ENCODE data around the gene GOLGA6L2. TPM values are rescaled to one million over a fixed set of nuclear protein-coding genes. Genes with fewer than 3 reads are reported as not detected.

GOLGA6L2 gene
- total RNA-seq, 1 experiment from 2014 or later, result not detected

DNA sequence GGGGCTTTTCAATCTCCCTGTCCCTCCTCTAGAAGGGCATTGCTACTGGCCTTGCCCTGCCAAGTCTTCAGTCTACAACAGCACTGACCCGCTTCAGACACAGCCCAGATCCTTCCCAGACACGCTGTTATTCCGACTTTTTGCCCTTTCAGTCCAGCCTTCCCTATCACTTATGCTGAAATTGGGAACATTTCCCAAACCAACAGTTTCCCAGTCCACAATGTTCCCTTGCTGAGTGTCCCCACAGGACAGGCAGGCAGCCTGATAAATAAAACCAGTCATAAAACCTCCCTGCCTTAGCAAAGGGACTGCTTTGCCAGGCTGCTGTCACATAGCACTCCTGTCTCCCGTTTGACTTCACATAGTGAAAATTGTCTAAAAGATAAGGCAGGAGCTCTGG, 43.5 kb downstream of the GOLGA6L2 start:
- Histone ChIP-seq H2AFZ (ENCODE audit: low read length) (no peak overlapping the region), H3K4ac (ENCODE audit: low read depth, low read length) (no peak overlapping the region), H3K4me2 (ENCODE audit: insufficient read depth, insufficient read length, low read length) (no peak overlapping the region), H2BK20ac (ENCODE audit: low read depth, low read length, poor library complexity, severe bottlenecking) (no peak overlapping the region), H3K23me2 (ENCODE audit: insufficient read length, low read depth, low read length, poor library complexity, severe bottlenecking) (no peaks in the 10 kb centered on the region), H3K4me1 (ENCODE audit: insufficient read depth, low read length) (no peaks in the 10 kb centered on the region), H4K91ac (ENCODE audit: insufficient read length, low read depth, low read length) (no peak overlapping the region), H3T11ph (ENCODE audit: low read length) (no peak overlapping the region), H4K8ac (replicated peaks; ENCODE audit: insufficient read length, low read depth, low read length) (no peak overlapping the region), H3K56ac (ENCODE audit: insufficient read length, low read depth, low read length) (no peak overlapping the region), H2AK5ac (ENCODE audit: insufficient read length, low read length) (no peak overlapping the region), H3K9me3 (ENCODE audit: control insufficient read depth, low read depth, low read length) (peaks cover 14% of the 10 kb centered on the region), H3K27me3 (ENCODE audit: insufficient read depth, low read length) (no peaks in the 10 kb centered on the region), H2BK15ac (ENCODE audit: low read depth, low read length) (no peak overlapping the region), H3K18ac (ENCODE audit: insufficient read length, low read depth, low read length) (no peak overlapping the region), H2BK12ac (ENCODE audit: insufficient read length, low read depth, low read length) (no peak overlapping the region), H3K14ac (ENCODE audit: insufficient read depth, low read length) (no peak overlapping the region), H3K79me2 (ENCODE audit: insufficient read depth, low read length) (no peaks in the 10 kb centered on the region), H4K20me1 (ENCODE audit: control insufficient read depth, insufficient read depth, insufficient read length) (no peaks in the 10 kb centered on the region), H3K79me1 (ENCODE audit: insufficient read depth, low read depth, low read length, poor library complexity, severe bottlenecking) (no peaks in the 10 kb centered on the region), H3K9ac (ENCODE audit: extremely low read depth, insufficient read length, low read length) (no peak overlapping the region), H4K5ac (ENCODE audit: insufficient read length, low read depth, low read length) (no peak overlapping the region), H2BK5ac (ENCODE audit: insufficient read length, low read length) (no peak overlapping the region), H2BK120ac (ENCODE audit: low read depth, low read length, poor library complexity, severe bottlenecking) (no peak overlapping the region), H3K27ac (ENCODE audit: insufficient read length, low read depth, low read length) (no peak overlapping the region), H3K23ac (ENCODE audit: insufficient read length, low read depth, low read length) (no peak overlapping the region)
- TF ChIP-seq, protein P1, sequence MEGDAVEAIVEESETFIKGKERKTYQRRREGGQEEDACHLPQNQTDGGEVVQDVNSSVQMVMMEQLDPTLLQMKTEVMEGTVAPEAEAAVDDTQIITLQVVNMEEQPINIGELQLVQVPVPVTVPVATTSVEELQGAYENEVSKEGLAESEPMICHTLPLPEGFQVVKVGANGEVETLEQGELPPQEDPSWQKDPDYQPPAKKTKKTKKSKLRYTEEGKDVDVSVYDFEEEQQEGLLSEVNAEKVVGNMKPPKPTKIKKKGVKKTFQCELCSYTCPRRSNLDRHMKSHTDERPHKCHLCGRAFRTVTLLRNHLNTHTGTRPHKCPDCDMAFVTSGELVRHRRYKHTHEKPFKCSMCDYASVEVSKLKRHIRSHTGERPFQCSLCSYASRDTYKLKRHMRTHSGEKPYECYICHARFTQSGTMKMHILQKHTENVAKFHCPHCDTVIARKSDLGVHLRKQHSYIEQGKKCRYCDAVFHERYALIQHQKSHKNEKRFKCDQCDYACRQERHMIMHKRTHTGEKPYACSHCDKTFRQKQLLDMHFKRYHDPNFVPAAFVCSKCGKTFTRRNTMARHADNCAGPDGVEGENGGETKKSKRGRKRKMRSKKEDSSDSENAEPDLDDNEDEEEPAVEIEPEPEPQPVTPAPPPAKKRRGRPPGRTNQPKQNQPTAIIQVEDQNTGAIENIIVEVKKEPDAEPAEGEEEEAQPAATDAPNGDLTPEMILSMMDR (conservative IDR thresholded peaks at IDR 0.05), result no peak
- no peak overlapping the region for H3K4me3 Mint-ChIP-seq
- peaks cover 74 to 85% of the 10 kb centered on the region in 2 experiments for H3K9me3 Mint-ChIP-seq
- H3K36me3 Mint-ChIP-seq (ENCODE audit: insufficient read depth in 1 of 3, low read depth in 3 of 3), result peaks cover 1 to 6% (median 5%) of the 10 kb centered on the region in 3 experiments; a peak in 6 of 7 replicates
- H3K27me3 Mint-ChIP-seq (ENCODE audit: low read depth), result peaks cover 2% of the 10 kb centered on the region
- no peak for DNase-seq
- 0 out of 4 replicates have a peak, but pooled peaks cover 0 to 3% of the 10 kb centered on the region in 2 experiments for H3K4me1 Mint-ChIP-seq
- no CpG with 5 or more reads among the region's 4 CpGs for WGBS (ENCODE audit: extremely low coverage, insufficient read length, low lambda C conversion rate)
- no peak overlapping the region for H3K27ac Mint-ChIP-seq

Measured in H9 (cell line).